Measurements from ENCODE around the gene SCAMP5. TPM values are rescaled to one million over a fixed set of nuclear protein-coding genes. Genes with fewer than 3 reads are reported as not detected.

The SCAMP5 gene
- total and polyA plus RNA-seq, 5 experiments from 2014 or later = 0.09 to 0.36 (median 0.21) TPM; not detected in 1

DNA sequence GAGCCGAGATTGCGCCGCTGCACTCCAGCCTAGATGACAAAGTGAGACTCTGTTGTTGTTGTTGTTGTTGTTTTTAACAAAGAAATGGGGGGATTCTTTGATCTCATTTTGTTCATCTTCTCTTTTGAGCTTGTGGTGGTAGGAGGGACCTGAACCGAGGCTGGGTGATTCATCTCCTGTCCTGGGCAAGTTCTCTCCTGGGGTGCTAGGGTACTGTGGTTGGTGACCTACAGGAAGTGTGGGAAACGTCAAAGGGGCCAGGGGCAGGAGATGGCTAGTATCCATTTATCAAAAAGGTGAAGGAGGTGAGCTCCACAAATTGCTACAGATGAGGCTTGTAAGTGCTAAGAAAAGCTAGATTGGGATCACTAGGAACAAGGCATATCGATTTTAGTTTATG is 42.3 kb downstream of the SCAMP5 start:
- no peaks in the 10 kb centered on the region for H3K27me3 Mint-ChIP-seq
- DNase-seq = no peak
- peaks cover 7 to 56% (median 21%) of the 10 kb centered on the region in 4 donors for H3K4me1 Mint-ChIP-seq
- H3K27ac Mint-ChIP-seq = peak overlapping the region in 2 of 10 donors; percentile 4 to 77
- H3K36me3 Mint-ChIP-seq = peaks cover 0 to 35% (median 8%) of the 10 kb centered on the region in 3 donors
- POLR2A ChIA-PET = no interaction called here
- H3K4me3 Mint-ChIP-seq = no peak overlapping the region
- no peak for ATAC-seq
- H3K9me3 Mint-ChIP-seq = no peaks in the 10 kb centered on the region

DNA sequence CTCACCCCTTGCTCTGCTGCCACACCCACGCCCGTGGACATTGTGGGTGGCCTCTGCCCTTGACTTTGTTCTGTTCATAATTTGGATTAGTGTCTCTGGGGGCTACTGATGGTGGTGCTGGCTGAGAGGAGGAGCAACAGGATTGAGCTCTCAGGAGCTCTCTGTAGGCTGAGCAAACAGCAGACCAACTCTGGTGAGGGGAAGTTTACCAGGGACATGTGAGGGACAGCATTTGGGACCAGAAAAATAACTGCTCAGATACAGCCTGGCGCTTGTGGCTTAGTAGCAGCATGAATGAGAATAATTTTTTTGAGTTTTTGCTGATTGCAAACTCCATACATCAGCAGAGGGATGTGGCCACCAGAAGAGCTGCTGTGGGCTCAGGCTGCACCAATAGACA is 42.9 kb downstream of the SCAMP5 start:
- Mint-ChIP-seq H3K27ac (peak overlapping the region in 3 of 10 donors; percentile 6 to 58 (median 40)), H3K4me1 (peaks cover 11 to 60% (median 25%) of the 10 kb centered on the region in 4 donors), H3K36me3 (peaks cover 0 to 34% (median 8%) of the 10 kb centered on the region in 3 donors), H3K4me3 (no peak overlapping the region), H3K9me3 (no peaks in the 10 kb centered on the region), H3K27me3 (no peaks in the 10 kb centered on the region)
- ATAC-seq (no peak), DNase-seq (no peak)
- POLR2A ChIA-PET = no interaction called here

DNA sequence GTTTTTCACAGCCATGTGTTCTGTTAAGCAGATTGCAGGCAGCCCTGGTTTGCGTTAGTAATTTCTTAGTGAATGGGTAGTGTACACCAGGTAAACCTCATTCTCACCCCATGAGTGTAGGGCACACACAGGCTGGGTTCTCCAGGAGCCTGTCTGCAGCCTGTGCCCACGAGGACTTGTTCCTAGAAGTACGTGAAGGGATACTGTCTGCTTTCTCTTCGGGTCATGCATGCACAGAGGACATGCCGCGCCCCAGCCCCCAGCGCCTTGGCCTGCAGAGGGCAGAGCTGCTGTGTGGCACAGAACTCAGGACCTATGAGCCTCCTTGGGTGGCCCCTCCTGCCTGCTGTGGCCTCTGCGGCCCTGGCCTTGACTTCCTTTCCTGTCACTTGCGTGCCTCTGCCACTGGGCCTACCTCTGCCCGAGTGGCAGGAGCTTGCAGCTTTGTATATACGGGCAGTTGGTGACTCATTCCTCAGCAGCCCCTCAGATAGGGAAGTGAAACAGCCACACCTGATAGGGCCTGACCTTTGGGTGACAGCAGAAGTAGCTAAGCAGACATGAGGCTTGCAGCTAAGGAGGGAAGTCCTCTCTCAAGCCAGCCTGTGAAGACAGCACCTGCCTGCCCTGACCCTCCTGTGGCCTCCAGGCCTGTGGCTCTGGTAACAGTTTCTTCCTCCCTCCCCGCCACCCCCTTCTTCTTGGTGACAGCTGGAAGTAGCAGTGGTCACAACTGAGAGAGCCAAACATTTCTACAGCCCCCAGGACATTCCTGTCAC is 47.6 kb downstream of the SCAMP5 start:
- peaks cover 7 to 78% (median 13%) of the 10 kb centered on the region in 4 donors for H3K4me1 Mint-ChIP-seq
- DNase-seq = peak in 7 of 10 donors; percentile 11 to 74 (median 24)
- ATAC-seq = peak; percentile 70 to 83
- H3K36me3 Mint-ChIP-seq = peaks cover 0 to 24% (median 3%) of the 10 kb centered on the region in 3 donors
- POLR2A ChIA-PET = interaction anchor here (0.5 kb wide), 1 partner anchor 178 kb away, joined by 3 read pairs; no protein-coding TSS in a partner anchor
- peak overlapping the region in 4 of 10 donors; percentile 5 to 71 (median 49) for H3K27ac Mint-ChIP-seq
- H3K27me3 Mint-ChIP-seq = no peaks in the 10 kb centered on the region
- H3K9me3 Mint-ChIP-seq = no peaks in the 10 kb centered on the region
- H3K4me3 Mint-ChIP-seq = peak overlapping the region in 1 of 10 donors; percentile 65

DNA sequence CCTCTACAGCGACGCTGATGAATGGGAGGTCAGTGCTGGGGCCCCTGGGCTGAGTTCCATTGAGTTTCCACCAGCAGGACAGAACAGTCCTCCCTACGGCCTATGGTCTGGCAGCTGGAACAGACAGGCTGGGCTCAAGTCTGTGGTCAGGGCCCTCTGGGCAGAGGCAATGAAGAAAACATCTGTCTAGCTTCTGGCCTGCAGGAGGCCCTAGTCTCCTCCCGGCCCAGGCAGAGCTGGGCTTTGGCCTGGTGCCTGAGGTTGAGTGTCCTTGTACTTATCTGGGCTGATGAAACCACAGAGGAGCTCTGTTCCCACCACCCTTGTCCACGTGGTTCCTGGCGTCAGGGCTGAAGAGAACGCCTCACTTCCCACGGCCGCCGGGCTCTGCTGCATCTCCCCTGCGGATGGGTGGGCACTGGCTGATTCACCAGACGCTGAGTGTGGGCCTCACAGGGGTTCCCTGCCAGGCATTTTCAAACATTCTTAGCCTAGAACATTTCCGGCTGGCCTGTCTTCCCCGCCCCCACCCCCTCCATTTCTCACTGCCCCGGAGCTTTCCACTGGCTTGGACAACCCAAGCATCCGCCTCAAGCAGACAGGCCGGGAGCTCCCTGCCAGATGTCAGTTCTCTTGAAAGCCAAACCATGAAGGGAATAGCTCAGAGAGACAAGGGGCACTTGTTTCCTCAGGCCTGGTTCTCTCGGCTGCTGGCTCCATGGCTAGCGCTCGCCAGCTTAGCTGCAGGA is 48.3 kb downstream of the SCAMP5 start:
- peak in 1 of 10 donors; percentile 46 for DNase-seq
- H3K4me3 Mint-ChIP-seq = peak overlapping the region in 1 of 10 donors; percentile 65
- POLR2A ChIA-PET = interaction anchor here (0.5 to 0.7 kb wide), 2 partner anchors 58 to 370 kb away, joined by 3 to 4 read pairs; no protein-coding TSS in a partner anchor
- no peaks in the 10 kb centered on the region for H3K9me3 Mint-ChIP-seq
- peak overlapping the region in 4 of 10 donors; percentile 5 to 71 (median 25) for H3K27ac Mint-ChIP-seq
- peaks cover 6 to 71% (median 11%) of the 10 kb centered on the region in 4 donors for H3K4me1 Mint-ChIP-seq
- no peaks in the 10 kb centered on the region for H3K27me3 Mint-ChIP-seq
- peaks cover 0 to 22% (median 3%) of the 10 kb centered on the region in 3 donors for H3K36me3 Mint-ChIP-seq
- peak in 1 of 2 donors; percentile 12 for ATAC-seq

DNA sequence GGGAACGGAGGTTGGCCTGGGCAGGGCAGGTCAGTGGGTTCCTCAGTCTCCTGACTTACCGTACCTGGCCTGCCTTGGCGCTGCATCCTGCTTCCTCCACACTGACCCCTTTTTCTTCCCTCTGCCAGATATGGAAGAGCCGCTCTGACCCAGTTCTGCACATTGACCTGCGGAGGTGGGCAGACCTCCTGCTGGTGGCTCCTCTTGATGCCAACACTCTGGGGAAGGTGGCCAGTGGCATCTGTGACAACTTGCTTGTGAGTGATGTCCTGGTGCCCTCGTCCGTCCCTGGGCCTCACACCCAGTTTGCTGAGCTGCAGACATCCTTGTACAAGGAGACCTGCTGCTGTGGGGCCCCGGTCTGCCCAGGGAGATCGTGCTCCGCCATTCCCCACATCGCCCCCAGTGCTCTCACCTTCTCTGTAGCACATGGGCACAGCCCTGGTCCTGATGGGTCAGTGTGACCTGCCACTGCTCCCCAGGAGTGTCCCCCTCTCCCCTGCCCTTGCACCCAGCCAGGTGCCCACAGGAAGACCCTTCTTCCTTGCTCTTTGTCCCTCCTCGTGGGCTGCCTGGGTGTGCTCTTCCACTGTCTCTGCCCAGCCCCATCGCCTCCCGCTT is 49.0 kb downstream of the SCAMP5 start:
- H3K4me3 Mint-ChIP-seq = peak overlapping the region in 1 of 10 donors; percentile 70
- H3K27ac Mint-ChIP-seq = peak overlapping the region in 3 of 10 donors; percentile 8 to 74 (median 71)
- no peaks in the 10 kb centered on the region for H3K27me3 Mint-ChIP-seq
- H3K9me3 Mint-ChIP-seq = no peaks in the 10 kb centered on the region
- no peak for ATAC-seq
- H3K36me3 Mint-ChIP-seq = peaks cover 0 to 29% (median 3%) of the 10 kb centered on the region in 3 donors
- H3K4me1 Mint-ChIP-seq = peaks cover 6 to 64% (median 11%) of the 10 kb centered on the region in 4 donors
- DNase-seq = no peak
- POLR2A ChIA-PET = interaction anchor here (0.5 to 0.7 kb wide), 2 partner anchors 57 to 370 kb away, joined by 3 to 4 read pairs; no protein-coding TSS in a partner anchor

DNA sequence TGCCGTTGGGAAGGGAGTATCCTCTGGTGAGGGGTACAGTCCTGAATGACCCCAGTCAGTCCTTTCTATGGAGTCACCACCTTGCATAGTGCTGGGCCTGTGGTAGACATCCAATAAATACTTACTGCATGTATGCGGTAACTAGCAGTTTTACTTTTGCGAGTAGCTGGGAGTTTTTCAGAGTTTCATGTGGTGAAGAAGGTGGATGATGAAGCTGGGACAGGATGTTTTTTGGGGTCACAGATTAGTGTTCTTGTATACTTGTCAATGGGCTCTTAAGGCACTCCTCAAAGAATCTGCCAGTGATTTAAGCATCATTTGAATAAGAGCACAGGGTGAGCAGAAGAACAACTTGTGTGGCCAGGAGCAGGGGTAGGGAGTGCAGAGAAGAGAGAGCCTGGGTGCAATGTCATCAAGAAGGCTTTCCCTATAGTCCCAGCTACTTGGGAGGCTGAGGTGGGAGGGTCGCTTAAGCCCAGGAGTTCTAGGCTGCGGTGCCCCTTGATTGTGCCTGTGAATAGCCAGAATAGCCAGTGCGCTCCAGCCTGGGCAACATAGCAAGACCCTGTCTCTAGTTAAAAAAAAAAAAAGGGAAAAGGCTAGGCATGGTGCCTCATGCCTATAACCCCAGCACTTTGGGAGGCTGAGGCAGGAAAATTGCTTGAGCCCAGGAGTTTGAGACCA is 50.1 kb downstream of the SCAMP5 start:
- H3K27me3 Mint-ChIP-seq = no peaks in the 10 kb centered on the region
- POLR2A ChIA-PET = interaction anchor here (0.5 kb wide), 1 partner anchor 54 kb away, joined by 3 read pairs; no protein-coding TSS in a partner anchor
- no peak for DNase-seq
- no peak for ATAC-seq
- no peaks in the 10 kb centered on the region for H3K9me3 Mint-ChIP-seq
- peaks cover 6 to 61% (median 11%) of the 10 kb centered on the region in 4 donors for H3K4me1 Mint-ChIP-seq
- H3K27ac Mint-ChIP-seq = peak overlapping the region in 3 of 10 donors; percentile 24 to 43 (median 33)
- no peak overlapping the region for H3K4me3 Mint-ChIP-seq
- H3K36me3 Mint-ChIP-seq = peaks cover 0 to 29% (median 3%) of the 10 kb centered on the region in 3 donors

DNA sequence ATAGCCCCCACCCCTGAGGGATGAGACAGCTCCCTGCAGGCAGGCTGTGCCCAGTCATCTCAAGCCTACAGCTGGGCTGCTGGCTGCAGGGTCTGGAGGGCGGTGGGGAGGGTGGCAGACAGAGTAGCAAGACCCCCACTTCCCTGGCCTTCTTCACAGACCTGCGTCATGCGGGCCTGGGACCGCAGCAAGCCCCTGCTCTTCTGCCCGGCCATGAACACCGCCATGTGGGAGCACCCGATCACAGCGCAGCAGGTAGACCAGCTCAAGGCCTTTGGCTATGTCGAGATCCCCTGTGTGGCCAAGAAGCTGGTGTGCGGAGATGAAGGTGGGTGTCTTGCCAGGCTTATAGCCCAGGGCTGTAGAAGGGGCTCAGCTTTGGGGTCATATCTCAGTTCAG is 53.0 kb downstream of the SCAMP5 start:
- no peaks in the 10 kb centered on the region for H3K27me3 Mint-ChIP-seq
- POLR2A ChIA-PET = no interaction called here
- no peak overlapping the region for H3K4me3 Mint-ChIP-seq
- ATAC-seq (no peak), DNase-seq (no peak)
- H3K36me3 Mint-ChIP-seq = peaks cover 0 to 18% (median 3%) of the 10 kb centered on the region in 3 donors
- no peaks in the 10 kb centered on the region for H3K9me3 Mint-ChIP-seq
- peaks cover 0 to 43% (median 2%) of the 10 kb centered on the region in 4 donors for H3K4me1 Mint-ChIP-seq
- H3K27ac Mint-ChIP-seq = no peak overlapping the region

DNA sequence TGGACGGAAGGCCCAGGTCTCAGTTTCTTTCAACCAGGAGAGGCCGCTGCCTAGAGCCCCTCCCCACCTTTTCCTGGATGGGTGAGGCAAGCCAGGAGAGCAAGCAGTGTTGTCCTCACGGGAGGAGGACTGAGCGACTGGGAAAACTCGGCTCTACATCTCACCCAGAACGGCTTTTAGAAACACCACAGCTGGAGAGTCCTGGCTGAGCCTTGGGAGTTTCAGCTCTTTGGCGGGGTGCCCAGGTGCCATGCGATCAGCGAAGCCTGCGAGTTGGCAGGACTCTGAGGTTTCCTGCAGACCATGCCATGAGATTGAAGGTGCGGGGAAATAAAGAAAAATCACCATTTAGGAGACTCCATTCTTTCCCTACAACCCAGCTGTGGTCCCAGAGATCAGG is 54.0 kb downstream of the SCAMP5 start:
- DNase-seq (no peak), ATAC-seq (no peak)
- H3K27me3 Mint-ChIP-seq = no peaks in the 10 kb centered on the region
- peaks cover 0 to 36% (median 2%) of the 10 kb centered on the region in 4 donors for H3K4me1 Mint-ChIP-seq
- POLR2A ChIA-PET = no interaction called here
- H3K27ac Mint-ChIP-seq = no peak overlapping the region
- H3K4me3 Mint-ChIP-seq = no peak overlapping the region
- peaks cover 0 to 16% (median 3%) of the 10 kb centered on the region in 3 donors for H3K36me3 Mint-ChIP-seq
- no peaks in the 10 kb centered on the region for H3K9me3 Mint-ChIP-seq

DNA sequence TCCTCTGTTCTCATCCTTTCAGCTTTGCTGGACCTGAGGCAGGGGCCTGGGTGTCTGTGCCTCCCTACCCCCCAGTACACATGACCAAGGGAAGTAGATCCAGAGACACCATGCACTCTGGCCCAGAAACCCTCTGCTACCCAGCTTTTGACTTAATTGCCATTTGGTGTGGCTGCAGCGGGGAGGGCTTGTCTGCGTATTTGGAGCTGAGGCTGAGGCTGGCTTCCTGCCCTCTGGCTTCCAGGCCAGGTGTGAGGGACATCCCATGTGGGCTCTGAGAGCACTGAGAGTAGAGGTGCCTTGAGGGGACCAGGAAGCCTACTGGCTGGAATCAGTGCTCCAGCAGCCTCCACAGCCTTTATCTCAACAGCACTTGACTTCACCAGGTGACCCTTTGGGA is 54.9 kb downstream of the SCAMP5 start:
- no peaks in the 10 kb centered on the region for H3K9me3 Mint-ChIP-seq
- peaks cover 0 to 12% (median 0%) of the 10 kb centered on the region in 3 donors for H3K36me3 Mint-ChIP-seq
- peaks cover 0 to 31% (median 1%) of the 10 kb centered on the region in 4 donors for H3K4me1 Mint-ChIP-seq
- no peak for ATAC-seq
- H3K27ac Mint-ChIP-seq = no peak overlapping the region
- no peak overlapping the region for H3K4me3 Mint-ChIP-seq
- no peaks in the 10 kb centered on the region for H3K27me3 Mint-ChIP-seq
- DNase-seq = no peak
- POLR2A ChIA-PET = no interaction called here

DNA sequence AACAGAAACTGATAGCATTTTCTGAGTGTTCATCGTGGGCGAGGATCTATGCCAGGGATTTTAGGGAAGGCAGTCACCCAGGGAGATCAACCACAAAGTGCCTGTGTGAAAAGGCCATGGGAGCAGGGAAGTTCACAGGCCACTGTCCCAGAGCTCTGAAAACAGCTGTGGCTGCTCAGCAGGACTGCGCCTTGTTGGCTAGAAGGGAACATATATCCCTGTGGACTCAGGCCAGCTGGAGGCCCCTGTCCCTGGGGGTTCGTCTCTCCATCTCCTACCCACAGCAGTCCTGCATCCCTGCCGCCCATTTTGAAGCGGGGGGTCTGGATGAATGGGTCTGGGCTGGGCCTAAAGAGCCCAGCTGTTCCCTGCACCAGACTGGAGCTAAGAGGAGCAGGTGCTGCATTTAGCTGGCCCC is 55.8 kb downstream of the SCAMP5 start:
- no peak for DNase-seq
- POLR2A ChIA-PET = no interaction called here
- Mint-ChIP-seq H3K27me3 (no peaks in the 10 kb centered on the region), H3K36me3 (peaks cover 0 to 12% (median 0%) of the 10 kb centered on the region in 3 donors), H3K4me3 (no peak overlapping the region), H3K4me1 (peaks cover 0 to 23% (median 1%) of the 10 kb centered on the region in 4 donors), H3K27ac (peak overlapping the region in 1 of 10 donors; percentile 29), H3K9me3 (no peaks in the 10 kb centered on the region)
- no peak for ATAC-seq

DNA sequence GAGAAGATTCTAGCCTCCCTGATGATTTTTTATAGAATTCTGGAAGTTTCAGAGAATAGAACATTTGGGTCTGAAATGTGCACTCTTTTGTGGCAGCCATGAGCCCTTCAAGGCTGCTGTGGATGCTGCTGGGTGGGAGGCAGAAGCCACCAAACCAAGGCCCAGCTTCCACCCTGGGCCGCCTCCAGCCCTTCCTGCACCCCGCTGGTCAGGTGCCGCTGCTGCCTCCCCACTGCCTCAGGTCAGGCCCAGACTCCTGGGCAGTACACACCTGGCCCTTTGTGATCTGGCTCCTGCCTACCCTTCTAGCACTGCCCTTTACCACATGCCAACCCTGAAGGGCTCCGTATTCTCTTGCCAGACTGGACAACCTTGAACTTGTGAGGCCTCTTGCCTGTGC is 56.3 kb downstream of the SCAMP5 start:
- POLR2A ChIA-PET = no interaction called here
- ATAC-seq = no peak
- no peak for DNase-seq
- H3K27me3 Mint-ChIP-seq = no peaks in the 10 kb centered on the region
- peaks cover 0 to 10% (median 0%) of the 10 kb centered on the region in 3 donors for H3K36me3 Mint-ChIP-seq
- H3K9me3 Mint-ChIP-seq = no peaks in the 10 kb centered on the region
- H3K4me1 Mint-ChIP-seq = peaks cover 0 to 18% (median 1%) of the 10 kb centered on the region in 4 donors
- H3K4me3 Mint-ChIP-seq = no peak overlapping the region
- no peak overlapping the region for H3K27ac Mint-ChIP-seq

Measured in naive thymus-derived CD8-positive, alpha-beta T cell (primary cell).